ENCODE measurements around the gene TTLL12.

DNA sequence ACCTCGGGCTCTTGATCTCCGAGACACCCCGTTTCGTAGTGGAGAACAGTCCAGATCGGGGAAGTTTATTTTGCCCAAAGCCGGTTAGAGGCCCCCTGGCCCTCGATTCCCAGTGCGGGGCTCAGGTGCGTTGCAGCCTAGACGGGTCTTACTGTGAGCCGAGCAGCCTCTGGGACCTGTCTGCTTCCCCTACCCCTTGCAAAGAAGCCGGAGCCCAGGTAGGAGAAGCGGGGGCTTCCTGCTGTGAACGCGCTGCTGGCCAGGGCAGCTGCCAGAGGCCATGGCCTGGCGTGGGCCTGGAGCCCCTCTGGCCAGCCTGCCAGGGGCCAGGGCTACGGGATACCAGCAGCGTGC, 35.0 kb downstream of the TTLL12 start:
- TF ChIP-seq, protein P1, sequence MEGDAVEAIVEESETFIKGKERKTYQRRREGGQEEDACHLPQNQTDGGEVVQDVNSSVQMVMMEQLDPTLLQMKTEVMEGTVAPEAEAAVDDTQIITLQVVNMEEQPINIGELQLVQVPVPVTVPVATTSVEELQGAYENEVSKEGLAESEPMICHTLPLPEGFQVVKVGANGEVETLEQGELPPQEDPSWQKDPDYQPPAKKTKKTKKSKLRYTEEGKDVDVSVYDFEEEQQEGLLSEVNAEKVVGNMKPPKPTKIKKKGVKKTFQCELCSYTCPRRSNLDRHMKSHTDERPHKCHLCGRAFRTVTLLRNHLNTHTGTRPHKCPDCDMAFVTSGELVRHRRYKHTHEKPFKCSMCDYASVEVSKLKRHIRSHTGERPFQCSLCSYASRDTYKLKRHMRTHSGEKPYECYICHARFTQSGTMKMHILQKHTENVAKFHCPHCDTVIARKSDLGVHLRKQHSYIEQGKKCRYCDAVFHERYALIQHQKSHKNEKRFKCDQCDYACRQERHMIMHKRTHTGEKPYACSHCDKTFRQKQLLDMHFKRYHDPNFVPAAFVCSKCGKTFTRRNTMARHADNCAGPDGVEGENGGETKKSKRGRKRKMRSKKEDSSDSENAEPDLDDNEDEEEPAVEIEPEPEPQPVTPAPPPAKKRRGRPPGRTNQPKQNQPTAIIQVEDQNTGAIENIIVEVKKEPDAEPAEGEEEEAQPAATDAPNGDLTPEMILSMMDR (IDR thresholded peaks at IDR 0.05; ENCODE audit: insufficient read depth, low read length, poor library complexity, severe bottlenecking), result no peak
- no peak for TF ChIP-seq EZH2phosphoT487 (conservative IDR thresholded peaks at IDR 0.05; ENCODE audit: low read length)

Data from SU-DHL-6 (cell line).